PFSK-1 (cell line): ENCODE results near the gene MTFMT.

Experiments
- FOXP2 ChIP-seq: optimal IDR thresholded peaks from 2 replicates; pipeline ENCODE3; 2011; ENCODE audit warnings: borderline replicate concordance, control low read depth, inconsistent platforms; ENCODE audit not compliant: insufficient read depth; ENCODE audit errors: extremely low read length, extremely low read depth
- POLR2AphosphoS5 ChIP-seq: IDR thresholded peaks from 2 replicates; pipeline ENCODE4 v1.6.1; 2012; ENCODE audit warnings: low read depth, mild to moderate bottlenecking, control low read depth, low read length, moderate library complexity
- SIN3A ChIP-seq: IDR thresholded peaks from 2 replicates; pipeline ENCODE4 v1.6.1; 2012; ENCODE audit warnings: mild to moderate bottlenecking, low read length, moderate library complexity, borderline replicate concordance; ENCODE audit not compliant: insufficient read depth
- TAF1 ChIP-seq: IDR thresholded peaks from 2 replicates; pipeline ENCODE4 v1.6.1; 2012; ENCODE audit warnings: low read length, control low read depth, borderline replicate concordance; ENCODE audit not compliant: insufficient read depth
- TF ChIP-seq, protein P1 (sequence below), 2 experiments: IDR thresholded peaks; 2 replicates each; pipeline versions ENCODE4 v1.6.1 to v1.8.0; 2011 to 2012; ENCODE audit warnings: low read depth in 2 of 2, low read length in 2 of 2, control low read depth in 1 of 2, inconsistent platforms in 1 of 2, mild to moderate bottlenecking in 1 of 2, moderate library complexity in 1 of 2; ENCODE audit not compliant: insufficient read depth in 1 of 2

The MTFMT gene

DNA sequence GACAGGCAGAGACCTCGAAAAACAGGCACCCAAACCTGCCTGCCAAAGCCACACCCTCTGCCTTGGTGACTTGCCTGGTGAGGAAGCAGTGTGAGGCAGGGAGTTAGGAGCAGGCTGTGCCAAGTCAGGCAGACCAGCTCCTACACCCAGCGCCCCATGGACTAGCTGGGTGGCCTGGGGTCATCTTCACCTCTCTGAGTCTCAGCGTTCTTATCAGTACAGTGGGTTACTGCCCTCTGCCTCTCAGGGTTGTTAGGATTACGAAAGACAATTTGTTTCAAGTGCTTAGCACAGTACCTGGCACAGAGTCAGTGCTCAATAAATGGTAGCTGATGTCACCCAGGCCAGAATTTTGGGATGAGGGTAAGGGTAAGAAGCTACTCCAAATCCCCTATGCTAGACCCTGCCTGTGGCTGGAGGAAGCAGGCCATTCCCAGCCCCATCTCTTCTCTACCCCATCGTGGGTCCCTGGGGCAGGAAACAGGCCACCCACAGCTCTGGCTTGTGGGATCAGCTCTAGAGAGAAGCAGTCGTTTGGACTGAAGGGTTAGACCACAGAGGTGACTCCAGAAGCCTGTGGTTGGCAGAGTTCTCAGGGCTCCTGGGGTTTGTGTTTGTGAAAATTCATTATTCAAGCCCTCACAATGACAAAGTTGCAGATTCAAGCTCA lies 25.9 kb upstream of the MTFMT start:
- TF ChIP-seq SIN3A: no peak
- TF ChIP-seq POLR2AphosphoS5: no peak
- TF ChIP-seq TAF1: no peak
- TF ChIP-seq, protein P1, sequence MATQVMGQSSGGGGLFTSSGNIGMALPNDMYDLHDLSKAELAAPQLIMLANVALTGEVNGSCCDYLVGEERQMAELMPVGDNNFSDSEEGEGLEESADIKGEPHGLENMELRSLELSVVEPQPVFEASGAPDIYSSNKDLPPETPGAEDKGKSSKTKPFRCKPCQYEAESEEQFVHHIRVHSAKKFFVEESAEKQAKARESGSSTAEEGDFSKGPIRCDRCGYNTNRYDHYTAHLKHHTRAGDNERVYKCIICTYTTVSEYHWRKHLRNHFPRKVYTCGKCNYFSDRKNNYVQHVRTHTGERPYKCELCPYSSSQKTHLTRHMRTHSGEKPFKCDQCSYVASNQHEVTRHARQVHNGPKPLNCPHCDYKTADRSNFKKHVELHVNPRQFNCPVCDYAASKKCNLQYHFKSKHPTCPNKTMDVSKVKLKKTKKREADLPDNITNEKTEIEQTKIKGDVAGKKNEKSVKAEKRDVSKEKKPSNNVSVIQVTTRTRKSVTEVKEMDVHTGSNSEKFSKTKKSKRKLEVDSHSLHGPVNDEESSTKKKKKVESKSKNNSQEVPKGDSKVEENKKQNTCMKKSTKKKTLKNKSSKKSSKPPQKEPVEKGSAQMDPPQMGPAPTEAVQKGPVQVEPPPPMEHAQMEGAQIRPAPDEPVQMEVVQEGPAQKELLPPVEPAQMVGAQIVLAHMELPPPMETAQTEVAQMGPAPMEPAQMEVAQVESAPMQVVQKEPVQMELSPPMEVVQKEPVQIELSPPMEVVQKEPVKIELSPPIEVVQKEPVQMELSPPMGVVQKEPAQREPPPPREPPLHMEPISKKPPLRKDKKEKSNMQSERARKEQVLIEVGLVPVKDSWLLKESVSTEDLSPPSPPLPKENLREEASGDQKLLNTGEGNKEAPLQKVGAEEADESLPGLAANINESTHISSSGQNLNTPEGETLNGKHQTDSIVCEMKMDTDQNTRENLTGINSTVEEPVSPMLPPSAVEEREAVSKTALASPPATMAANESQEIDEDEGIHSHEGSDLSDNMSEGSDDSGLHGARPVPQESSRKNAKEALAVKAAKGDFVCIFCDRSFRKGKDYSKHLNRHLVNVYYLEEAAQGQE (IDR thresholded peaks at IDR 0.05; ENCODE audit: insufficient read depth in 1 of 2, low read depth in 2 of 2, low read length in 2 of 2): no peak
- no peak for TF ChIP-seq FOXP2

- TF ChIP-seq POLR2AphosphoS5: no peak
- no peak; the same call in 1 of the 2 replicates for TF ChIP-seq SIN3A
- TF ChIP-seq FOXP2: peak; percentile 84
Observed at GRCh38 chr15:65054333-65055200, 25.1 kb upstream of the MTFMT start.

GRCh38 chr15:65052956-65053355 lies 23.5 kb upstream of the MTFMT start:
- TF ChIP-seq SIN3A (no peak), FOXP2 (no peak), TAF1 (no peak), POLR2AphosphoS5 (no peak)
- TF ChIP-seq, protein P1 (IDR thresholded peaks at IDR 0.05; ENCODE audit: insufficient read depth in 1 of 2, low read depth in 2 of 2, low read length in 2 of 2): no peak

DNA sequence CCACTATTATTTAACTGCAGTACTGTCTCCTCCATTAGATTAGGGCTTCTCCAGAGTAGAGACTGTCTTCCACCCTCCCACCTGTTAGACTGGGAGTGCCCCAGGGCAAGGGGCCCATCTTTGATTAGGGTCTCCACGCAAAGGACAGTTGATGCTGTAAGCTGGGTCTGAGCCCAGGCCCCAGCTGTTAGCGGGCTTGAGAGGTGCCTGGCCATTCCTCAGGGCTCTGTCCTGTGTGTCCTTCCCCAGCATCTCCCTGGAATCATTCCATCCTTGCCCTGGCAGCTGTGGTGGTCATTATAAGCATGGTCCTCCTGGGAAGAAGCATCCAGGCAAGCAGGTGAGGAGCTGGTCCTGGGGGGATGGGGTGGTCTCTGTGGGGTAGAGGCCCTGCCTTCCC lies 21.8 kb upstream of the MTFMT start:
- TF ChIP-seq, protein P1 (IDR thresholded peaks at IDR 0.05; ENCODE audit: insufficient read depth in 1 of 2, low read depth in 2 of 2, low read length in 2 of 2): no peak
- no peak for TF ChIP-seq TAF1
- no peak for TF ChIP-seq SIN3A
- no peak for TF ChIP-seq POLR2AphosphoS5
- no peak for TF ChIP-seq FOXP2

DNA sequence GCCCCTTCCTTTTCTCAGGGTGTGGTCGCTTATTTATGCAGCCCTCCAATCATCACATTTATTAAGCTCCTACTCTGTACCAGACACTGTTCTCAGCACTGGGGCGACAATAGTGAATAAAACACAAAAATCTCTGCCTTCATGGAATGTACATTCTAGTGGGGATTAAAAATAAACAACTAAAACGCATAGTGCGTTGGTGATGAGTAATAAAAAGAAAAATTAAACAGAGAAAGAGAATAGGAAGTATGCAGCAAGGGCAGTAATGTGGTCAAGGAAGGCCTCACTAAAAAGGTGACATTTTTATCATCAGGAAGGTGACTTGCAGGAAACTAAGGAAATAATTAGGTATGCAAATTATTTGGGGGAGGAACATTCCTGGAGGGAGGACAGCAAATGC lies 20.8 kb upstream of the MTFMT start:
- TF ChIP-seq POLR2AphosphoS5: no peak
- TF ChIP-seq, protein P1 (IDR thresholded peaks at IDR 0.05; ENCODE audit: insufficient read depth in 1 of 2, low read depth in 2 of 2, low read length in 2 of 2): no peak
- no peak for TF ChIP-seq FOXP2
- TF ChIP-seq TAF1: no peak
- TF ChIP-seq SIN3A: no peak
